A549 (cell line): Measurements from ENCODE around the gene BSND.

ENCODE experiments used
- BHLHE40 ChIP-seq: IDR thresholded peaks from 2 replicates; pipeline ENCODE4 v1.6.1; 2012; ENCODE audit warnings: low read depth, low read length, inconsistent platforms
- CBX2 ChIP-seq: fragments of 200-600 bp; sonication (generic); IDR thresholded peaks from 2 replicates; pipeline ENCODE4 v1.6.1; 2016; ENCODE audit warnings: low read depth, mild to moderate bottlenecking, borderline replicate concordance
- CTCF ChIP-seq: fragments of >200 bp; sonication (Bioruptor Twin); formaldehyde crosslinking; IDR thresholded peaks from 3 replicates; pipeline ENCODE4 v1.5.1; 2016
- EP300 ChIP-seq, 2 experiments: fragments of >200 bp; sonication (Bioruptor Twin); formaldehyde crosslinking; IDR thresholded peaks; 2 replicates in 1 of 2; 3 replicates in 1 of 2; pipeline ENCODE4 v1.6.1; 2016 to 2017
- HMGXB4 ChIP-seq: fragments of 250-450 bp; sonication (Bioruptor Pico); IDR thresholded peaks from 2 replicates; pipeline ENCODE4 v1.5.0; 2021; ENCODE audit warnings: mild to moderate bottlenecking, moderate library complexity, borderline replicate concordance
- MAFK ChIP-seq: fragments of 450-650 bp; IDR thresholded peaks from 2 replicates; pipeline ENCODE4 v1.6.1; 2014; ENCODE audit not compliant: partially characterized antibody
- PBX3 ChIP-seq: IDR thresholded peaks from 2 replicates; pipeline ENCODE4 v1.6.1; 2012
- RAD21 ChIP-seq, 2 experiments: fragments of >200 bp in 1 of 2; sonication (Bioruptor Twin) in 1 of 2; formaldehyde crosslinking in 1 of 2; IDR thresholded peaks in 1 of 2; conservative IDR thresholded peaks in 1 of 2; 2 replicates in 1 of 2; 3 replicates in 1 of 2; pipeline ENCODE4 v1.6.1; 2012 to 2018; ENCODE audit warnings: inconsistent platforms in 1 of 2
- RCOR1 ChIP-seq: fragments of 150-350 bp; IDR thresholded peaks from 2 replicates; pipeline ENCODE4 v1.6.1; 2014; ENCODE audit warnings: antibody characterized with exemption, low read length, low read depth
- REST ChIP-seq: fragments of 200-600 bp; sonication (generic); IDR thresholded peaks from 2 replicates; pipeline ENCODE4 v1.6.1; 2016; ENCODE audit warnings: antibody characterized with exemption, mild to moderate bottlenecking, moderate library complexity
- TP53 ChIP-seq: fragments of 250-450 bp; sonication (Bioruptor Pico); IDR thresholded peaks from 2 replicates; pipeline ENCODE4 v1.5.0; 2021; ENCODE audit warnings: mild to moderate bottlenecking, moderate library complexity
- ZFP36 ChIP-seq: fragments of 450-650 bp; IDR thresholded peaks from 2 replicates; pipeline ENCODE4 v1.6.1; 2014; ENCODE audit warnings: borderline replicate concordance; ENCODE audit not compliant: partially characterized antibody

- no peak for TF ChIP-seq PBX3
- no peak for TF ChIP-seq EP300 (IDR thresholded peaks at IDR 0.05)
- no peak for TF ChIP-seq MAFK
- no peak for TF ChIP-seq CTCF
- no peak for TF ChIP-seq BHLHE40
- no peak for TF ChIP-seq REST
- TF ChIP-seq HMGXB4 (CRISPR knock-in tag), result no peak
- no peak for TF ChIP-seq RAD21 (conservative IDR thresholded peaks at IDR 0.05 in 1 of 2, IDR thresholded peaks at IDR 0.05 in 1 of 2)
- TF ChIP-seq CBX2, result no peak
- no peak for TF ChIP-seq TP53
- no peak for TF ChIP-seq ZFP36
- TF ChIP-seq RCOR1, result no peak
Observed at GRCh38 chr1:55038552-55038838, 39.8 kb downstream of the BSND start.
